HCT116 (cell line): ENCODE data around the gene MFGE8. TPM values are rescaled to one million over a fixed set of nuclear protein-coding genes. Genes with fewer than 3 reads are reported as not detected.

Experiments used
- total RNA-seq: library from RNA; stranded (reverse); gene quantifications from one replicate; pipeline ENCODE4 v1.2.1, GENCODE V29; 2021; ENCODE audit not compliant: unreplicated experiment

MFGE8 gene
- total RNA-seq, 1 experiment from 2014 or later, result 70.7 TPM

Other genes starting within 250 kb of the MFGE8 start
- not detected for gene ACAN, start 109.9 kb downstream of the MFGE8 start, total RNA-seq
- 10.9 TPM for gene HAPLN3, start 17.8 kb downstream of the MFGE8 start, total RNA-seq
- gene ABHD2, start 175.1 kb upstream of the MFGE8 start, total RNA-seq, result 40.8 TPM